HL-60/S4 treated with retinoic acid at 250 ng/mL for 4 days and 3 days (cell line): Measurements from ENCODE around the gene JARID2.

Source experiments
- in situ Hi-C: fragments of 300-500 bp; cut with MboI; formaldehyde crosslinking; loops from 2 replicates; pipeline ENCODE4 v1.7.0; 2022; ENCODE audit warnings: low sequenced_read_pairs

The JARID2 gene

GRCh38 chr6:15246666-15247499, 1.0 kb downstream of the JARID2 start:
- in situ Hi-C loops: no loop called here

GRCh38 chr6:15247500-15248450, 1.9 kb downstream of the JARID2 start:
- in situ Hi-C loops: no loop called here

- in situ Hi-C loops: no loop called here
Observed at GRCh38 chr6:15248451-15249370, 2.8 kb downstream of the JARID2 start.

- in situ Hi-C loops: loop anchor here (25.0 kb wide), 1 partner anchor 363 kb away; no protein-coding TSS in a partner anchor
Observed at GRCh38 chr6:15249371-15250019, 3.6 kb downstream of the JARID2 start.

- in situ Hi-C loops: loop anchor here (25.0 kb wide), 1 partner anchor 362 kb away; no protein-coding TSS in a partner anchor
Observed at GRCh38 chr6:15250187-15251168, 4.6 kb downstream of the JARID2 start.

GRCh38 chr6:15252195-15252594, 6.3 kb downstream of the JARID2 start:
- in situ Hi-C loops: loop anchor here (25.0 kb wide), 1 partner anchor 360 kb away; no protein-coding TSS in a partner anchor

GRCh38 chr6:15253203-15254022, 7.5 kb downstream of the JARID2 start:
- in situ Hi-C loops: loop anchor here (25.0 kb wide), 1 partner anchor 359 kb away; no protein-coding TSS in a partner anchor

- in situ Hi-C loops: loop anchor here (25.0 kb wide), 1 partner anchor 358 kb away; no protein-coding TSS in a partner anchor
Observed at GRCh38 chr6:15254070-15254975, 8.5 kb downstream of the JARID2 start.

- in situ Hi-C loops: loop anchor here (25.0 kb wide), 1 partner anchor 357 kb away; no protein-coding TSS in a partner anchor
Observed at GRCh38 chr6:15255481-15255880, 9.6 kb downstream of the JARID2 start.

GRCh38 chr6:15255909-15256395, 10.1 kb downstream of the JARID2 start:
- in situ Hi-C loops: loop anchor here (25.0 kb wide), 1 partner anchor 356 kb away; no protein-coding TSS in a partner anchor

- in situ Hi-C loops: loop anchor here (25.0 kb wide), 1 partner anchor 356 kb away; no protein-coding TSS in a partner anchor
Observed at GRCh38 chr6:15256538-15257271, 10.8 kb downstream of the JARID2 start.

- in situ Hi-C loops: loop anchor here (25.0 kb wide), 1 partner anchor 355 kb away; no protein-coding TSS in a partner anchor
Observed at GRCh38 chr6:15257357-15258132, 11.7 kb downstream of the JARID2 start.

GRCh38 chr6:15259766-15260098, 13.9 kb downstream of the JARID2 start:
- in situ Hi-C loops: loop anchor here (25.0 kb wide), 1 partner anchor 353 kb away; no protein-coding TSS in a partner anchor

- in situ Hi-C loops: loop anchor here (25.0 kb wide), 1 partner anchor 352 kb away; no protein-coding TSS in a partner anchor
Observed at GRCh38 chr6:15260099-15260821, 14.4 kb downstream of the JARID2 start.
